Fibroblast of pulmonary artery (primary cell): ENCODE data around the gene UPP1.
A peak's percentile ranks its signal among the peaks of the same experiment; 100 is the strongest.

Experiments used
- DNase-seq: peaks from one replicate; pipeline ENCODE4 v3.0.0-alpha.2; 2010; ENCODE audit warnings: low read depth
- H3K4me3 ChIP-seq: replicated peaks from 2 replicates; pipeline ENCODE4 v1.5.1; 2011; ENCODE audit warnings: low read depth, mild to moderate bottlenecking, control low read depth, low read length, moderate library complexity
- CTCF ChIP-seq: IDR thresholded peaks from 2 replicates; pipeline ENCODE4 v1.5.1; 2011; ENCODE audit warnings: mild to moderate bottlenecking, control low read depth, low read length, inconsistent platforms; ENCODE audit errors: missing control alignments

Gene UPP1

DNA sequence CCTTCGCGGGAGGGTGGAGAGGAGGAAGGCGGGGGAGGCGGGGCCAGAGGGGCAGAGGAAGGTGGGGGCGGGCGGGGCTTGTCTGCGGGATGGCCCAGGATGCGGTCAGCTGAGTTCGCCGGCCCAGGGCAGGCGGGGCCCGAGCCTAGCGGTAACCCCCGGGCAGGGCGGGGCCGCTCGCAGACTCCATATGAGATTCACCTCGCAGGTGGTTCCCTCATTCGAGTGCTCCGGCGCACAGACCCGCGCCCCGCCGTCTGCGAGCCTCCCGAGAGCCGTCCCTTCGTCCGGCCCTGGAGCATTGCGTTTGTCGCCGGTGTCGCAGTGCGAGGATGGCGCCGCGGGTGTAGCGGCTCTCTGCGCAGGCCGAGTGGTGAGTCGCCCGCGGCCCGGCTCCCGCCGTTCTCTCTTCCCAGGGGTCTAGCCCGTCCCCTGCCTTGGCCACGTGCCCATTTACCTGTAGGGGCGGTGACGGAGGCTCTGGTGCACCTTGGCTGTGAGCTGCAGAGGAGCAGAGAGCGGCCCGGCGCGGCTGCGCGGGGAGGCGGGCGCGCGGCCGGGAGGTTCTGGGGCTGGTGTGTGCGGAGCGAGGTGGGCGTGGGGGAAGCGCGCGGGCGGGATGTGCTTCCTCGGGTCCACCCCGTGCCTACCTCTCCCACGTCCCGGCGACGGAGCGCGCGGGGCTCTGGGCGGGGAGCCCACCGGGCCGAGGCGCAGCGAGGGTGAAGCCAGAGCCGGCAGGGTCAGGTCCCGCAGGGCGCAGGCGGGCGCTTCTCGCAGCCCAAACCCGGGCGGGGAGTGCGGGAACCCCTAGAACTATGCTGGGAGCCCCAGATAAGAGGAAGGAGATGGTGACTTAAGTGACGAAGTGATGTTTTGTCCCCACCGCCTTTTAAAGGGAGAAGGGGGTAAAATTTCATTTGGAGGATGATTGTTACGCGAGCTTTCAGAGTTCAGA is at the start of gene UPP1:
Gene UPP1, plus strand, starts transcription at position 220 of the 958 bp plus-strand sequence. CDS start 5,519 bp downstream, outside the sequence.
- H3K4me3 ChIP-seq, result peak within 1 kb of the TSS; percentile 84
- TF ChIP-seq CTCF, result no peak
- no peak for DNase-seq

DNA sequence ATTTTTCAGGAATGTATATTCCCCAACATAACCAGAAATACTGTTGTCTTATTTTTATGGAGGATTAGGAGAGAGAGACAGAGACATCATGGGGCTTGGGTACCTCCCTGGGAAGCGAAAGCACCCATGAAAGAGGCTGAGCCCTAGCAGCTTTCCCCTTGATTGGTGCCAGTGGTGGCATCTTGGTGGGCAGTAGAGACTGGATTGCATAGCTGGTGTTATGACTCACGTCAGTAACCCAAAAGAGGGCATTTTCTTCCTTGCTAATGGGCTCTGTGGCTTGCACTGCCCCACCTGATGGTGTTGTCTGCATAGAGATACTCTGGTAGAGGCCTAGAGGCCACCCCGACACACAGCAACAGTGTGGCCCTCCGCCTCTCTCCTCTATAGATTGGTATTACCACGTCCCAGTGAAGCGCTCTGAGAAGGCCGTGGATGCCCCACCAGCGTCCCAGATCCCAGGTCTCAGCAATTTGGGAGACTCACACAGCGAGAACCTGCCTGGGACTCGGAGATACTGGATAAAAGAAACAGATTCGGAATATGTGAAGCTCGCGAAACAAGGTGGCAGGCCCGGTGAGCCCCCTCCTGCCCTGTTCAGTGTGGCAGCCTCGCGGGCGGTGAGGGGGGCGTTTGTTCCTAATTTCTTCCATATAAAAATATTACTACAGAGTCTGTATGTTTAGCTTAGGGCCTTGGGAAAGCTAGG is 48.0 kb upstream of the UPP1 start:
- no peak overlapping the region for H3K4me3 ChIP-seq
- no peak for DNase-seq
- TF ChIP-seq CTCF, result no peak

- no peak for TF ChIP-seq CTCF
- DNase-seq, result peak; percentile 52
- H3K4me3 ChIP-seq, result no peak overlapping the region
Measured at GRCh38 chr7:48041653-48041970, 47.5 kb upstream of the UPP1 start.

GRCh38 chr7:48042216-48042615 is 46.8 kb upstream of the UPP1 start:
- peak; percentile 83 for DNase-seq
- no peak for TF ChIP-seq CTCF
- H3K4me3 ChIP-seq, result no peak overlapping the region

DNA sequence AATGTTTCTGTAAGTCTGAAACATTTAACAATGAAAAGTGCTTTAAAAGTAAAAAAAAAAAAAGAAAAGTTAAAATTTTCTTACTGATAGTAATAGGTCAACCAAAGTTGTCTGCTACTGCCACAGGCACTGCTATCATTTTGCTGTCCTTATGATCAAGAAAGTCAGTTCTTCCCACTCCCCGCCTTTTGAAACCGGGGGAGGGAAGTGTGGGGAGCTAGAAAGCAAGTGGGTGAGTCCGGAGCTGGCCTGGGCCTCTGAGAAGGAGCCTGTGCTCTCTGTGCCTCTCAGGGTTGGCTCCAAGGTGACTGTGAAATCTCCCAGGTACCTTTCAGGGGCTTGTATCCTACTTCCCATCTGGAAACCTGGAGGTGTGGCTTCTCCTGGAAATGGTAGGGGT is 46.4 kb upstream of the UPP1 start:
- H3K4me3 ChIP-seq, result no peak overlapping the region
- TF ChIP-seq CTCF, result no peak
- DNase-seq, result no peak

GRCh38 chr7:48045195-48045765 is 43.8 kb upstream of the UPP1 start:
- no peak overlapping the region for H3K4me3 ChIP-seq
- DNase-seq, result no peak
- TF ChIP-seq CTCF, result no peak
